ENCODE data around the gene EPB41. TPM values are rescaled to one million over a fixed set of nuclear protein-coding genes. Genes with fewer than 3 reads are reported as not detected.
A peak's percentile ranks its signal among the peaks of the same experiment; 100 is the strongest.

The EPB41 gene
- total and polyA plus RNA-seq, 2 of the 8 experiments (the other 6 are each of a cell fraction or from before 2014, with no cell fraction given), result 36.7 to 109 TPM

GRCh38 chr1:29122682-29123052, 208.3 kb downstream of the EPB41 start:
- Histone ChIP-seq H2AFZ (ENCODE audit: low read length) (no peak overlapping the region), H3K4ac (replicated peaks; ENCODE audit: insufficient read length, low read depth, low read length) (no peak overlapping the region), H3K23me2 (ENCODE audit: low read depth, low read length) (peaks cover 30% of the 10 kb centered on the region; the same call in 1 of the 2 replicates), H4K20me1 (replicated peaks in 1 of 2; ENCODE audit: control insufficient read depth in 1 of 2, insufficient read depth in 2 of 2, low read length in 2 of 2) (peaks cover 0 to 4% of the 10 kb centered on the region in 2 experiments), H4K91ac (replicated peaks; ENCODE audit: insufficient read length, low read length) (peak overlapping the region; percentile 54), H3K4me3 (ENCODE audit: extremely low read depth in 1 of 4, insufficient read depth in 2 of 4, low read depth in 3 of 4, low read length in 4 of 4) (peak overlapping the region; percentile 51 to 91 (median 60)), H4K5ac (ENCODE audit: insufficient read length, low read depth, low read length) (peak overlapping the region; percentile 33), H4K8ac (ENCODE audit: extremely low read depth, insufficient read depth, low read length) (peak overlapping the region; percentile 93), H3K56ac (replicated peaks; ENCODE audit: insufficient read length, low read depth, low read length) (peak overlapping the region; percentile 75), H2BK15ac (ENCODE audit: low read length) (peak overlapping the region; percentile 16; the same call in 1 of the 2 replicates), H3K4me1 (replicated peaks in 1 of 4; ENCODE audit: control insufficient read depth in 3 of 4, insufficient read depth in 4 of 4, low read length in 3 of 4) (peaks cover 0 to 19% (median 9%) of the 10 kb centered on the region in 4 experiments; a peak in 6 of 7 replicates), H2BK5ac (ENCODE audit: low read depth, low read length) (peak overlapping the region; percentile 55; the same call in 1 of the 2 replicates), H3K27ac (ENCODE audit: low read depth, low read length) (no peak overlapping the region), H2BK20ac (ENCODE audit: low read length) (0 out of 2 replicates have a peak overlapping the region, but pooled peaks have one; percentile 32), H3K14ac (ENCODE audit: insufficient read length) (no peak overlapping the region), H2BK12ac (ENCODE audit: low read depth, low read length) (peak overlapping the region; percentile 50; the same call in 1 of the 2 replicates), H3K9me3 (ENCODE audit: insufficient read depth in 2 of 2, low read depth in 1 of 2, low read length in 1 of 2) (no peaks in the 10 kb centered on the region), H3K27me3 (replicated peaks in 1 of 4; ENCODE audit: control insufficient read depth in 3 of 4, extremely low read depth in 1 of 4, insufficient read depth in 3 of 4, low read length in 3 of 4) (peaks cover 0 to 42% (median 25%) of the 10 kb centered on the region in 4 experiments; a peak in 6 of 7 replicates), H3K79me1 (ENCODE audit: low read depth, low read length) (no peaks in the 10 kb centered on the region), H3K18ac (ENCODE audit: extremely low read depth, low read length) (peak overlapping the region; percentile 87), H3K4me2 (ENCODE audit: insufficient read depth in 1 of 2, low read depth in 2 of 2, low read length in 2 of 2) (peak overlapping the region; percentile 91 to 95), H3K36me3 (ENCODE audit: control insufficient read depth in 2 of 4, insufficient read depth in 4 of 4, low read length in 3 of 4) (peaks cover 0 to 1% (median 0%) of the 10 kb centered on the region in 4 experiments; a peak in 2 of 8 replicates), H2AK5ac (ENCODE audit: low read depth, low read length) (no peak overlapping the region; the same call in 1 of the 2 replicates), H2BK120ac (replicated peaks; ENCODE audit: low read depth, low read length) (no peak overlapping the region), H3K79me2 (ENCODE audit: control insufficient read depth in 1 of 2, insufficient read depth in 2 of 2, low read length in 2 of 2) (no peaks in the 10 kb centered on the region; a peak in 1 of 4 replicates), H3K9ac (replicated peaks in 1 of 4; ENCODE audit: extremely low read depth in 1 of 4, low read depth in 3 of 4, low read length in 3 of 4) (peak overlapping the region in 1 of 4 experiments; percentile 8; a peak in 1 of 7 replicates), H3K23ac (ENCODE audit: insufficient read length) (no peak overlapping the region)
- FAIRE-seq (no peak), DNase-seq (ENCODE audit: low read depth in 1 of 2, low spot score in 2 of 2) (peak in 1 of 2 experiments; percentile 75)
- POLR2A ChIA-PET (ENCODE audit: partially characterized antibody), result interaction anchor here (0.6 to 6.9 kb wide), 16 partner anchors 9 to 453 kb away, joined by 3 to 77 read pairs (median 5); partner anchors contain the start of genes EPB41 and SRSF4
- WGBS, 2 experiments (ENCODE audit: extremely low coverage in 1 of 2, insufficient coverage in 1 of 2, insufficient read length in 1 of 2, insufficient replicate concordance in 2 of 2, low coverage in 1 of 2, low lambda C conversion rate in 2 of 2, missing lambda C conversion rate in 1 of 2), result 4% methylated on average over 34 of the region's 34 CpGs; no CpG with 5 or more reads in 1 of the 2 experiments
- CTCF ChIA-PET (ENCODE audit: partially characterized antibody), result interaction anchor here (1.0 to 3.3 kb wide), 11 partner anchors 10 to 241 kb away, joined by 3 to 18 read pairs (median 7); no protein-coding TSS in a partner anchor
- TF ChIP-seq KDM5A (IDR thresholded peaks at IDR 0.05; ENCODE audit: low read length) (no peak), HDAC2 (IDR thresholded peaks at IDR 0.05; ENCODE audit: borderline replicate concordance in 1 of 2, low read depth in 2 of 2, low read length in 2 of 2) (0 out of 4 replicates have a peak, but pooled peaks of 1 of the 2 experiments have one; percentile 6), SP4 (IDR thresholded peaks at IDR 0.05; ENCODE audit: low read length) (no peak), NRF1 (IDR thresholded peaks at IDR 0.05; ENCODE audit: low read depth, low read length) (no peak), EP300 (IDR thresholded peaks at IDR 0.05; ENCODE audit: borderline replicate concordance in 1 of 2, low read depth in 2 of 2, low read length in 2 of 2) (no peak), TAF7 (optimal IDR thresholded peaks at IDR 0.05; ENCODE audit: borderline replicate concordance, low read depth, low read length) (peak; percentile 44), SP1 (IDR thresholded peaks at IDR 0.05; ENCODE audit: low read depth, low read length) (no peak), POLR2AphosphoS5 (IDR thresholded peaks at IDR 0.05; ENCODE audit: low read depth, low read length) (no peak), USF2 (IDR thresholded peaks at IDR 0.05; ENCODE audit: low read length) (no peak), KDM4A (IDR thresholded peaks at IDR 0.05; ENCODE audit: low read depth, low read length, severe bottlenecking) (peak; percentile 13), CTBP2 (IDR thresholded peaks at IDR 0.05; ENCODE audit: borderline replicate concordance, insufficient read depth, insufficient read length, low read length) (no peak)
